GM18907 (cell line): ENCODE data around the gene GLO1.

Experiments
- ATAC-seq: cut with Tn5 transposase; IDR thresholded peaks from one replicate; pipeline ENCODE4 v1.9.1; 2021; ENCODE audit warnings: mild to moderate bottlenecking, moderate library complexity; ENCODE audit not compliant: unreplicated experiment

Gene GLO1

GRCh38 chr6:38673397-38674165 is 29.4 kb downstream of the GLO1 start:
- no peak for ATAC-seq

GRCh38 chr6:38671885-38672467 is 31.0 kb downstream of the GLO1 start:
- peak; percentile 79 for ATAC-seq

DNA sequence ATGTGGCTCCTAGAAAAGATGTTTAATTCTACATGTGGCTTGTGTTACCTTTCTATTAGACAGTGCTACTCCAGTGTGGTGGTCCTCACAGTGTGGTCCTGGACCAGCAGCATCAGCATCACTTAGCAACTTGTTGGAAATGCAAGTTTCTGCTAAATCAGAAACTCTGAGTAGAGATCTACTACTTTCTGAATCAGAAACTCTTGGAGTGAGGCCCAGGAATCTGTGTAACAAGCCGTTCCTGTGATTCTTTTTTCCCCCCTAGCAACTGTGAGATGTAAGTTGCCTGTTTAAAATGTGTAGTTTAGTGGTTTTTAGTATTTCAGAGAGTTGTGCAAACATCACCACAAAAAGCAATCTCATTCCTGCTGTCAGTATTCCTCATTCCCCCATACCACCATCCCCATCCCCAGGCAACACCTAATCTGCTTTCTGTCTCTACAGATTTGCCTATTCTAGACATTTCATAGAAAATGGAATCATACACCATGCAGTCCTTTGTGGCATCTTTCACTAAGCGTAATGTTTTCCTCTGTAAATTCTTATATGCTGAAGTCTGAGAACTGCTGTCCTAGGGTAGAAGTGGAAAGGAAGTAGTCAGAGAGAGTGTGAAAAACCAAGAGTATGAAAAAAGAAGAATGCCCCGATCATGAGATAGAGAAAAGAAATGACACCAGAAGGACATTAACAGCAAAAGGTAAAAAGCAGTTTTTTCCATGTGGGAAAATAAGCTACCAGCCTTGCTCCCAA is 44.4 kb downstream of the GLO1 start:
- ATAC-seq: no peak

GRCh38 chr6:38656896-38657295 is 46.0 kb downstream of the GLO1 start:
- ATAC-seq: no peak

DNA sequence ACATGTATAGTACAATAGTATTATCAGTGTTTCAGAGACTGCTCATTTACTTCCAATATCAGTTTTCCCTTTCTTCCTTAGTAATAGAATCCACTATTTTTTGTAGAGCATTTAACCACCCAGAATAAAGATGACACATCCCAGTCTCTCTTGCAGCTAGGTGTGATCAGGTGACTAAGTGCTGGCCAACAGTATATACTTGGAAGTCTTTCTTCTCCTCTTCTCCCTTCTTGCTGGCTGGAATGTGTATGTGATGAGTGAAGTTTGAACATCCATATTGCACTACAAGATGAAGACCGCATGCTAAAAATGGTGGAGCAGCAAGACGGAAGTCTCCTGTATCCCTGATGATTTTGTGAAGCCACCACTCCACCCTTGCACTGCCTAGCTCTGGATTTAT is 48.7 kb downstream of the GLO1 start:
- no peak for ATAC-seq

GRCh38 chr6:38651121-38651784 is 51.7 kb downstream of the GLO1 start:
- ATAC-seq: no peak

DNA sequence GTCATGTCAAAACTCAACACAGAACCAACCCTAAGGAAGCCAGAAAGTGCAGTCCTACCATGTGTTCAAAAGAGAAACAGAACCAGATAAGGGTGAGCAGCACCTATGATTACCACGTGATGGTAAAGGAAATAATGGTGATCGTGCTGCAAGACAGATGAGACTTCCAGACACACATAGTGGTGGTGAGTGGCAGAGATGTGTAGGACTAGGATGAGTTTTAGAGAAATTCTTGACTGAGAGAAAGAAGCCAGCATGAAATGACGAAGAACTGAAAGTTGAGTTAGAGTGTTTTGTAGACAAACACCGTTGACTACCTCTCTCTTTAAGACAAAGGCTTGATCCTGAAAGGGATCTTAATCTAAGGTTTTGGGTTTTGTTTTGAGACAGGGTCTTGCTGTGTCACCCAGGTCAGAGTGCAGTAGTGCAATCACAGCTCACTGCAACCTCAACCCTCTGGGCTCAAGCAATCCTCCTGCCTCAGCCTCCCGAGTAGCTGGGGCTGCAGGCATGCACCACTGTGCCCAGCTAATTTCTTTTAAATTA is 52.7 kb downstream of the GLO1 start:
- ATAC-seq: no peak

- ATAC-seq: no peak
These were observed 53.2 kb downstream of the GLO1 start for GRCh38 chr6:38649744-38650143.

DNA sequence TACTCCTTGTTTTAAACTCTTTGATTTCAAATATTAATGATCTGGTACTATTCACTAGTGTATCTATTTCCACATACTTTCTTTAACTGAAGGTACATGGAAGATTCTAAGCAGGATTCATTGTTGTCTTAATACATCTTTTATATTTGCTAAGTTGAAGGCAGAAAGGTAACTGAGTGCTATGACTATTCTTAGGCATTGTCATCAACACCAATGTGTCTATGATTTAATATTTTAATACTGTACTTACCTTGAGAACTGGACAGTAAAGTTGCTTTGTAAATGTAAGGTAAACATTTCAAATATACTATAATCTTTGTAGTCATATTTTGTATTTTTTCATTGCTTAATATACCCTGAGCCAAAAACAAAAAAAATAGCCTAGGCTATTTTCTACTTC is 54.3 kb downstream of the GLO1 start:
- no peak for ATAC-seq

DNA sequence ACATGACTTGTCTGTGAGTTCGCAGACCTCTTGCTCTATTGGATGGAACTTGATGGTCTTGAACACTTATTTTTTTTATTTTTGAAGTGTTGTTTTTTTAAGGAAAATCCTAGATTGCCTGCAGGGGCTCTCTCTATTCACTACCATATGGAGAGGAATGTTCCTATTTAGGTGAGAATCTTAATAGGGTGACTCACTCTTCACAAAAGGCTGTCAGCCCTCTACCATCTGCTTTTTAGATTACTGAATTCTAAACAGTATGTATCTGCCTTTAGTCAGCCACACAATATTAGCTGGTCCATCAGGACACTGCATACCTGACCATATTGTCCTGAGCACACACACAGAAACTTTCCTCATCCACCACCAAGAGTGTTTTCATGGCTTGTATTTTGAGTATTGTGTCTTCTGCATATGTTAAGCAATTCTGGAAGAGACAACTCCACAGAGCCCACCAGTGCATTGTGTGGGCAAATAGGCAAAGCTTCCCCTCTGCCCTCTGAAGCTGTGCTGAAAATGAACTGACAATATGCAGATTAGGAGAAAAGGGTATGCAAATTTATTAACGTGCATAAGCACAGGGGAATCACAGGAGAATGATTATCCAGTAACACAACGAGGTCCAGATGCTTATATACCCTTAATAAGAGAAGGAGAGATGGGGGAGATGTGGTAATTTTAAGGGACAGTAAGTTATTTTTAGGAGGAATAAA is 56.6 kb downstream of the GLO1 start:
- no peak for ATAC-seq

DNA sequence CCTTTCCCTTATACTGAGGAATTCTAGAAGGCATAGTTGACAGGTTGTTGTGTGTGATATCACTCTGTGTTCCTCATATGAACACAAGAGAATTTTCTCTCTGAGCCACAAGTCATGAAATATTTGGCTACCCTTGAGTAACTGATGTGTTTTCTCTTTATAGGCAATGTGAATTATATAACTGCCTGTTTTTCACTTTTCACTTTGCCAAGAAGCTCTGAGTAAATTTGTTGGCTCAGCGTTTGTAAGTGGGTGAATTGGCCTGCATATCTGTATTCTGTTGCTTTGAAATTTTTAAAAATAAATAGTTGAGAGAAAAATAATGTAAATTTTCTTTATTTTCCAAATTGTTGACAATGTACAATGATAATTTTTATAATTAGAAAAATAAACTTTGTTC is 58.0 kb downstream of the GLO1 start:
- ATAC-seq: no peak

- no peak for ATAC-seq
These were observed 62.6 kb downstream of the GLO1 start for GRCh38 chr6:38640216-38640909.

DNA sequence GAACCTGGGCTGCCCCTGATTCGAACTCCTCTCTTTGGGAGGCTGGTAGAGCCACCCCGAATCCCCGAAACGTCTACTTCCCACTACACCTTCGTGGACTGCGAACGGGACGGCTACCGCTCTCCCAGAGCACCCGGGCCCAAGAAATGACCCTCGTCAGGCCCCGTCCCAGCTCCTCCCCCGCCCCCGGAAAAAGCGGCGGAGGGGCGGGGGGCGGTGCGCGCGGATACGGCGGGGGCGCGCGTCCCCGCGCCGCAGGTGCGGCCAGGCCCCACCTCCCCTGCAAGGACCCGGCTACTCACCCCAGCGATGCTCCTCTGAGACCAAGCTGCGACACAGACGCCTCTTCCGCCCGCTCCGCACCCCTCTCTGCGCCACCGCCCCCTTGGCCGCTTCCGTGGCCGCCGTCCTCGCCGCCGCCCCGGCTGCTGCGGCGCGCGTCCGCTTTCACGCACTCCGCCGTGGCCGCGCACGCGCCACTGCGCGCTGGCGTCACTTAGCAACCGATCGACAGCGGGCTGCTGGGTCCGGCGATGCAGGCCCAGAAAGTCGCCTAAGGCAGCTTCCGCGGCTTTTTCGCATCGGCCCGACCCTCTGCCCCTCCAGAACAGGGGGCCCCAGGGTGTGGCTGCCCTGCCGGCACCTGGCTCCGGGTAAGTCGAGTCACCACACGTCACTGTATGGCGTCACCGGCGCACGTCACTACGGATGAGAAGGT is 63.3 kb downstream of the GLO1 start, which contains the start of gene BTBD9:
Gene BTBD9 (minus strand): TSS at position 432 of the 718 bp plus-strand sequence.
- ATAC-seq: peak; percentile 76

GRCh38 chr6:38638941-38639497 is 63.9 kb downstream of the GLO1 start:
- peak; percentile 31 for ATAC-seq

- no peak for ATAC-seq
These were observed 65.2 kb downstream of the GLO1 start for GRCh38 chr6:38637756-38638155.

DNA sequence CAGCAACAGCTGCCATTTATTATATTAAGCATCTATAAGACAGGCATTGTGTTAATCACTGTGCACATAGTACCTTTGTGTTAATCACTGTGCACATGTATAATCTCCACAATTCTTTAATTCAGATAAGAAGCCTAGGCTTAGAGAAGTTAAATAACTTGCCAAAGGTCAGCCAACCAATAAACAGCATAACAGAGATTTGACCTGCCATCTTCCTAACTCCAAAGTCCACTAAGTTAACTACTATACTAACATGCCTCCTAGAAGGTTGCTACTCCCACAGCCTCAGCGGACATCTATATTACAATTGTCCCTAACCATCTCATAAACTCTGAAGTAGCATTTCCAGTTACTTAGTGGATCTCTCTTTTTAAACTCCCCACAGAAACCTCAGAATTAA is 66.9 kb downstream of the GLO1 start:
- ATAC-seq: no peak

DNA sequence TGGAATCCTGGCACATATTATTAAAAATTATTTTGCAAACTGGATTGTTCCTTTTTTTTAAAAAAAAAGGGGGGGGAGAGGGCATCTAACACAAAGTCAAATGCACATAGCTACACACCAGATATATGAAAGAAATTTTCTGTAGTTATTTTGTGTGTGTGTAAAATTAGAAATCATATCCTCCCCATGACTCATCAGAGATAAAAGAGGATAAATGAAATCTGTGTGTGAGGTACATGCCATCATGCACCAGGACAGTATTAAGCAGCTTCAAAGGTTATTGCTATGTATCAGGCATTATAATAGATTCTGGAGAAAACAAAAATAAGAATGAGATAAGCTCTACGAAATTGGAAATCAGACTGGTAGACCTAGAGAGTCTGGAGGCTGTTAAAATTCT is 68.4 kb downstream of the GLO1 start:
- no peak for ATAC-seq

GRCh38 chr6:38632490-38632889 is 70.5 kb downstream of the GLO1 start:
- no peak for ATAC-seq
